Adipocyte (in vitro differentiated cells): ENCODE data around the gene TMEM52.

Experiments
- DNase-seq: peaks from one replicate; pipeline ENCODE4 v3.0.0-alpha.2; 2015; ENCODE audit warnings: low read depth
- H3K27me3 ChIP-seq: replicated peaks from 2 replicates; pipeline ENCODE4 v1.7.0; 2013; ENCODE audit warnings: mild to moderate bottlenecking, low read length, moderate library complexity; ENCODE audit not compliant: control insufficient read depth, insufficient read depth
- H3K36me3 ChIP-seq: 2 replicates; pipeline ENCODE4 v1.7.0; 2013; ENCODE audit warnings: low read length, mild to moderate bottlenecking, moderate library complexity; ENCODE audit not compliant: control insufficient read depth, insufficient read depth, severe bottlenecking
- H3K4me1 ChIP-seq: 2 replicates; pipeline ENCODE4 v1.7.0; 2013; ENCODE audit warnings: mild to moderate bottlenecking, low read length, moderate library complexity; ENCODE audit not compliant: control insufficient read depth, insufficient read depth
- H3K4me3 ChIP-seq: 2 replicates; pipeline ENCODE4 v1.7.0; 2013; ENCODE audit warnings: mild to moderate bottlenecking, low read length, moderate library complexity
- H3K9ac ChIP-seq: 2 replicates; pipeline ENCODE4 v1.7.0; 2013; ENCODE audit warnings: mild to moderate bottlenecking, low read length, moderate library complexity
- H3K9me3 ChIP-seq: 2 replicates; pipeline ENCODE4 v1.7.0; 2013; ENCODE audit warnings: mild to moderate bottlenecking, low read length, moderate library complexity; ENCODE audit not compliant: control insufficient read depth

Gene TMEM52

DNA sequence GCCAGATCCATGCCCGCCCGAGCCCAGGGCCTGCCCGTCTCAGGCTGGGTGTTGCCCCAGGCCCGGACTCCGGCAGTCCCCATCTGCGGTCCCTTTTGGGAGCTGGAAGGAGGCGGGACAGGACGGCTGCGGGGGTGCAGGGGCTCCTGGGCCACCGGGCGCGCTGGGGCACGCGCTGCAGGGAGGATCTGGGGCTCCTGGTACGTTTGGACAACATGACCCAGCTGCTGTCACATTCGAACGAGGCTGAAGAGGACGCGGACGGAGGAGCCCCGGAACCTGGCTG lies 10.6 kb downstream of the TMEM52 start:
- DNase-seq, result no peak
- Histone ChIP-seq H3K4me1 (peaks cover 27% of the 10 kb centered on the region), H3K9me3 (no peaks in the 10 kb centered on the region)

DNA sequence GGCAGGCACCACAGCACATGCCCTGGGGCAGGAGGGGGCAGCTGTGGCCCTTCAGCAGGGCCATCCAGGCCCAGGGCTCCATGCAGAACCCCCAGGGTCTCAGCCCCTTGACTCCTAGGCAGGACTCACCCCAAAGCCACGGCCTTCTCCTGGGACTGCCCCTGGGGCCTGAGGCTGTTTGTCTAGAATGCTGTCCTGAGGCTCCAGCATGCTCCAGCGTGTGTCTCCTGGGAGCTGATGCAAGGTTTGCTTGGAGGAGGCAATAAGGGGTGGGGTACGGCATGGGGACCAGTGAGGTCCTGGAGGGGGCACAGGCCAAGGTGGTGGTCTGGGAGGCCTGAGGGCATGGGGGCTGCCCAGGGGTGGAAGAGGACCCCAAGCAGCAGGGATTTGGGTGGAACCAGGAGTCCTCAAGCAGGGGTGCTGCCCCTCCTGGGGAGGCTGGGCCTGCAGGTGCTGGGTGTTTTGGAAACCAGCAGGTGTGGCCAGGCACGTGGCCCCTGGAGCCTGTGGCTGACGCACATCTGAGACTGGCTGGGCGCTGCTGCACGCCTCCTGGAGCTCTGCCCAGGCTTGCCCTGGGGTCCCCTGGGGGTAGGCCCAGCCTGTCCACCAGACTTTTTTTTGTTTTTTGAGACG lies 11.9 kb downstream of the TMEM52 start:
- H3K36me3 ChIP-seq, result no peaks in the 10 kb centered on the region
- peak overlapping the region; percentile 67 for H3K9ac ChIP-seq
- no peaks in the 10 kb centered on the region for H3K9me3 ChIP-seq
- H3K4me1 ChIP-seq, result peaks cover 27% of the 10 kb centered on the region
- no peak overlapping the region for H3K4me3 ChIP-seq
- H3K27me3 ChIP-seq, result no peaks in the 10 kb centered on the region
- DNase-seq, result peak; percentile 64

More for the DNA sequence above, 10.6 kb downstream of the TMEM52 start:
- Histone ChIP-seq H3K9ac (peak overlapping the region; percentile 95), H3K4me3 (peak overlapping the region; percentile 87), H3K27me3 (no peaks in the 10 kb centered on the region), H3K36me3 (no peaks in the 10 kb centered on the region)

DNA sequence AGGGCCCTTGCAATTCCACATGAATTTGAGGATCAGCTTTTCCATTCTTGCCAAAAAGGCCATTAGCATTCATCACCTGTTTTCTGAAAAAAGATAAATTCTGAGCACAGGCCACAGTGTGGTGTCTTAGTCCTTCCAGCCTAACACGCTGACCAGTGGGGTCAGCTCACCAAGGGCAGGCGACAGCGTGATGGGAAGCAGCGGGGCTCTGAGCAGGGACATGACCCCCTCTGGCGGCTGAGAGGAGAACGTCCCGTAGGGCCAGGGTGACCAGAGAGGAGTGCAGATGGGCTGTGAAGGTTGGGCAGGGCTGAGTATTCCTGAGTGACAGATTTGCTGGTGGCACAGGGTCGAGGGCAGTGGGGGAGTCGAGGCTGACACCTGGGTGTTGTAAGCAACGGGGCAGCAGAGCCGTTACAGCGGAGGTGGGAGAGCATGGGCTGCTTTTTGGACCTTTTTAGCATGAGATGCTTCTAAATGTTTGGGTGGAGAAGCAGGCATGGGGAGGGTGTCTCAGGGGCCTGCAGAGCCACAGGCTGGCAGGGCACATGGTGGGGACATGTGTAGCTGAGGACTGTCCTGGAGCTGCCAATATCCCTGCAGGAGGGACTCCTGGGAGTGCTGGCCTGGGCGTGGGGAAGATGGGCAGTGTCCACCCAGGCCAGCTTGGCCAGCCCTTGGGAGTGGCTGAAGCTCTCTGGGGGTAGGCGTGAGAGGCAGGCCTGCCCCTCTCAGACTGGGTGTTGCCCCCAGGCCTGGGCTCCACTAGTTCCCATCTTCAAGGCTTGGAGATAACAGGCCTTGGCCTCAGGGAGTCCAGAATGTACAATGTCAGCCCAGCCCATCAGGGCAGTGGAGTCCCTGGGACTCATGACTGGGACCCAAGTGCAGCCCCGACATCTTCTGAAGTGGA lies 12.6 kb downstream of the TMEM52 start:
- DNase-seq, result peak; percentile 96
- H3K4me3 ChIP-seq, result no peak overlapping the region
- no peaks in the 10 kb centered on the region for H3K36me3 ChIP-seq

DNA sequence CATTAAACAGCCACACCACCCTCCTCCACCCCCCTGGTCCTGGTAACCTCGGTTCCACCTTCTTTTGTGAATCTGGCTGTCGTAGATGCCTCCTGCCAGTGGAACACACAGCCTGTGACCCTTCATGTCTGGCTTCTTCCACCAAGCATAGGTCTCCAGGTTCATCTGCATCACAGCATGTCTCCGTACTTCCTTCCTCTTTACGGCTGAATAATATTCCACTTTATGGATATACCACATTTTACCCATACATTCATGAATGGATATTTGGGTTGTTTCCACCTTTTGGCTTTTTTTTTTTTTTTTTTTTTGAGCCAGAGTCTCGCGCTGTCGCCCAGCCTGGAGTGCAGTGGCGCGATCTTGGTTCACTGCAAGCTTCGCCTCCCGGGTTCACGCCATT lies 15.9 kb downstream of the TMEM52 start:
- Histone ChIP-seq H3K27me3 (no peaks in the 10 kb centered on the region), H3K9me3 (no peaks in the 10 kb centered on the region), H3K4me1 (peaks cover 22% of the 10 kb centered on the region), H3K4me3 (no peak overlapping the region), H3K9ac (no peak overlapping the region), H3K36me3 (no peaks in the 10 kb centered on the region)
- DNase-seq, result no peak

More for the DNA sequence above, 12.6 kb downstream of the TMEM52 start:
- H3K9me3 ChIP-seq, result no peaks in the 10 kb centered on the region
- peak overlapping the region; percentile 67 for H3K9ac ChIP-seq
- H3K4me1 ChIP-seq, result peaks cover 27% of the 10 kb centered on the region
- H3K27me3 ChIP-seq, result no peaks in the 10 kb centered on the region

DNA sequence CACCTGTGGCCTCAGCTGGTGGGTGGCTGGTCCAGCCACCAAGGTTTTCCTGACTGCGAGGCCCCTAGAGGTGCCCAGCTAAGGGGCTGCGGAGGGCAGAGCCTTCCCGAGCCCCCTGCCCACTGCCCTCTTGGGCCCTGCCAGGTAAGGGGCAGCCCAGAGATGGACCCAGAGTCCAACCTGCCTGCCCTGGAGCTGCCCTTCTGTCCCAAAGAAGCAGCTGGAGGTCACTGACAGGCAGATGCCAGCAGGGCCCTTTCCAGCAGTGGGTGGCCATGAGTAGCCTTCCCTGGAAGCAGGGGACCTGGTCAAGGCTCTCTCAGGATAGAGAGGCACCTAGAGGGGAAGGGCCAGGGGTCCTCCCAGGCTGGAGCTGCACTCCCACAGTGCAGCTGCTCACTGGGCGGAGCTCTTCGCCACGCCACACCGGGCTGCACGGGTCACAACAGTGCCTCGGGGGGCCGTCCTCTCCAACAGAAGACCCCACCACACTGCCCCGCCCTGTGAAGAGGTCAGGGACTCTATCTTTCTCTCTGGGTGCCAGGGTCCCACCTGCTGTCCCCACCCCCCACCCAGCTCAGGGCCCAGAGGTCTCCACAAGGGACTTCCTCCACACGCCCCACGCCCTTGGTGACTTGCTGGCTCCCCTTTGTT lies 17.3 kb downstream of the TMEM52 start:
- Histone ChIP-seq H3K9me3 (no peaks in the 10 kb centered on the region), H3K27me3 (no peaks in the 10 kb centered on the region), H3K4me1 (peaks cover 8% of the 10 kb centered on the region), H3K36me3 (no peaks in the 10 kb centered on the region), H3K9ac (no peak overlapping the region), H3K4me3 (no peak overlapping the region)
- DNase-seq, result no peak

DNA sequence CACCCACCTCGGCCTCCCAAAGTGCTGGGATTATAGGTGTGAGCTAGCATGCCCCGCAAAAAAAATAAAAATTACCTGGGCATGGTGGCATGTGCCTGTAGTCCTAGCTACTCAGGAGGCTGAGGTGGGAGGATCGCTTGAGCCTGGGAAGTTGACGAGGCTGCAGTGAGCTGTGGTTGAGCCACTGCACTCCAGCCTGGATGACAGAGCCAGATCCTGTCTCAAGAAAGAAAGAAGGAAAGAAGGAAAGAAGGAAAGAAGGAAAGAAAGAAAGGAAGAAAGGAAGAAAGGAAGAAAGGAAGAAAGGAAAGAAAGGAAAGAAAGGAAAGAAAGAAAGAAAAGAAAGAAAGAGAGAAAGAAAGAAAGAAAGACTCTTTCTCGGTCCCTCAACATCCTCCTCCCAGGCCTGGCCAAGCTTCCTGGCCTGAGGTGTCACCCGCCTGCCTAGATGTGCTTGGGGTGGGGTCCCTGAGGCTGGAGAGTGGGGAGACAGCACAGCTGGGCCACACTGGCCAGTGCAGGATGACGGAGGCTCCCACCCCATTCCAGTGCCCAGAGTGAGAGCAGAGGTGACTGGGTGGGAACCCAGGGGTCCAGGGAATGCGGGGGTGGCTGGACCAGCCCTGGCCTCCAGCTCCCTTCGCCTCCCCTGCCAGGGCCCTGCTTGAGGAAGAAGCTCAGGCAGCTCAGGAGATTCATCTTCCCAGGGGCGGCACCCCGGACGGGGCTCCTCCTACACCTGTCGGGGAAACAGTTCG lies 18.0 kb downstream of the TMEM52 start:
- Histone ChIP-seq H3K9me3 (no peaks in the 10 kb centered on the region), H3K36me3 (no peaks in the 10 kb centered on the region), H3K4me3 (no peak overlapping the region), H3K9ac (no peak overlapping the region), H3K4me1 (peaks cover 2% of the 10 kb centered on the region), H3K27me3 (no peaks in the 10 kb centered on the region)
- no peak for DNase-seq

DNA sequence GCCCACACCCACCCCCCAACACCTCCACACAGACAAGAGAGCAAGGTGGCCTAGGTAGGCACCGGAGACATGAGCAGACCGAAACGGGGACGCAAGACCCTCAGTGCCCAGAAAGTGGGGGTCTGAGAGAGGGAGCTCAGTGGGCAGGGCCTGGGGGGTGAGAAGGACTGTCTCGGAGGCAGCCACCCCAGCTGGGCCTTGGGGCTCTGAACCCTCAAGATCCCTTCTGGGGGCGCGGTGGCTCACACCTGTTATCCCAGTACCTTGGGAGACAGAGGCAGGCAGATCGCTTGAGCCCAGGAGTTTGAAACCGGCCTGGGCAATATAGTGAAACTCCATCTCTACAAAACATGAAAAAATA lies 19.1 kb downstream of the TMEM52 start:
- H3K4me3 ChIP-seq, result no peak overlapping the region
- H3K9ac ChIP-seq, result no peak overlapping the region
- no peaks in the 10 kb centered on the region for H3K36me3 ChIP-seq
- peaks cover 2% of the 10 kb centered on the region for H3K4me1 ChIP-seq
- no peak for DNase-seq
- no peaks in the 10 kb centered on the region for H3K9me3 ChIP-seq
- H3K27me3 ChIP-seq, result no peaks in the 10 kb centered on the region

DNA sequence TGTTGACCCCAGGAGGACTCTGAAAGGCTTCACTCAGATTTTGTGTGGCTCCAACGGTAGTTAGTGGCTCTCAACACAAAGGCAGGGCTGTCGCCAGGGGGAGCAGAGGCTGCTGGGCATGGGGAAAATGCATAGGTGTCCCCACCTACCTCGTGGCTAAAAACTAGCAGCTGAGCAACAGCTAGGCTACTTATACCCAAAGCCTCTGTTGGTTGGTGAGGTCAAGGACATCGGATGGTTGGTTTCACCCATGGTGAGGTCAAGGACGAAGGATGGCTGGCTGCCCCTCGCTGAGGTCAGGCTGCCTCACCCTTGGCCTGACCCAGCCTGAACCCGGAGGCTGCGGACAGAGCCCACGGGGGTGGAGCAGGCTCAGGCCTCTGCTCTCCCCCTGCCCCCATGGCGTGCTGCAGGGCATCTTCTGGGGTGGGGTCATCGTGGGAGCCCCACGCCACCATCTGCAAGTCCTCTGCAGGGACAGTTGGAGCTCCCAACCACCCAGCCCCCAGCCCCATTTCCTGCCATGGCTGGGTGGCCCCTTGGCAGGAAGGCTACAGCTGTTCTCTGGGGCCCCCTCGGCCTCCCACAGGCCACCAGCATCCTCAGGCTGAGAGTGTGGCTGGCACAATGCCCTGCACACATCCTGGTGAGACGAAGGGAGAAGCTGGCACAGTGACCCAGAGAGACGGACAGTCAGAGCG lies 19.7 kb downstream of the TMEM52 start:
- H3K36me3 ChIP-seq, result no peaks in the 10 kb centered on the region
- H3K9ac ChIP-seq, result no peak overlapping the region
- no peak overlapping the region for H3K4me3 ChIP-seq
- no peaks in the 10 kb centered on the region for H3K9me3 ChIP-seq
- no peaks in the 10 kb centered on the region for H3K27me3 ChIP-seq
- no peak for DNase-seq
- peaks cover 7% of the 10 kb centered on the region for H3K4me1 ChIP-seq

DNA sequence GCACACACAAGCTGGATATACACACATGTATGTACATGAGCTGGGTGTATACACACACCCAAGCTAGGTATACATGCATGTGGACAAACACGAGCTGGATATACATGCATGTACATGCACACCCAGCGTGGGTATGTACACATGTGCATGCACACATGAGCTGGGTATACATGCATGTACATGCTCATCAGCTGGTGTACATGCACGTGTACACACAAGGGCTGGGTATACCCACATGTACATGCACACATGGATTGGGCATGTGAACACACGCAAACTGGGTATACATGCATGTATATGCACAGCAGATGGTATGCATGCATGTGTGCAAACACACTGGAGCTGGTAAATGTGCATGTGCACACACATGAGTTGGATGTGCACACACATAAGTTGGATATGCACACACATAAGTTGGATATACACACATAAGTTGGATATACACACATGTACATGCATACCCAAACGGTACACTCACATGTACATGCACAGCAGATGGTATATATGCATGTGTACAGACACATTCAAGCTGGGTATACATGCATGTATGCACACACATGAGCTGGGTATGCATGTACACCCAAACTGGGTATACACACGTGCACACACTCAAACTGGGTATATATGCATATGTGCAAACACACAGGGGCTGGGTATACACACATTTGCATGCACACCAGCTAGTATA lies 20.7 kb downstream of the TMEM52 start:
- no peak for DNase-seq
- no peaks in the 10 kb centered on the region for H3K27me3 ChIP-seq
- peaks cover 16% of the 10 kb centered on the region for H3K4me1 ChIP-seq
- no peaks in the 10 kb centered on the region for H3K9me3 ChIP-seq
- no peak overlapping the region for H3K9ac ChIP-seq
- H3K36me3 ChIP-seq, result no peaks in the 10 kb centered on the region
- no peak overlapping the region for H3K4me3 ChIP-seq
